Fibroblast of skin of left quadriceps (primary cell): Measurements from ENCODE around the gene C10orf71.

Experiments
- DNase-seq, 2 experiments: peaks; one replicate each; pipeline ENCODE4 v3.0.0-alpha.2; 2013; ENCODE audit warnings: low read depth in 2 of 2

C10orf71 gene

DNA sequence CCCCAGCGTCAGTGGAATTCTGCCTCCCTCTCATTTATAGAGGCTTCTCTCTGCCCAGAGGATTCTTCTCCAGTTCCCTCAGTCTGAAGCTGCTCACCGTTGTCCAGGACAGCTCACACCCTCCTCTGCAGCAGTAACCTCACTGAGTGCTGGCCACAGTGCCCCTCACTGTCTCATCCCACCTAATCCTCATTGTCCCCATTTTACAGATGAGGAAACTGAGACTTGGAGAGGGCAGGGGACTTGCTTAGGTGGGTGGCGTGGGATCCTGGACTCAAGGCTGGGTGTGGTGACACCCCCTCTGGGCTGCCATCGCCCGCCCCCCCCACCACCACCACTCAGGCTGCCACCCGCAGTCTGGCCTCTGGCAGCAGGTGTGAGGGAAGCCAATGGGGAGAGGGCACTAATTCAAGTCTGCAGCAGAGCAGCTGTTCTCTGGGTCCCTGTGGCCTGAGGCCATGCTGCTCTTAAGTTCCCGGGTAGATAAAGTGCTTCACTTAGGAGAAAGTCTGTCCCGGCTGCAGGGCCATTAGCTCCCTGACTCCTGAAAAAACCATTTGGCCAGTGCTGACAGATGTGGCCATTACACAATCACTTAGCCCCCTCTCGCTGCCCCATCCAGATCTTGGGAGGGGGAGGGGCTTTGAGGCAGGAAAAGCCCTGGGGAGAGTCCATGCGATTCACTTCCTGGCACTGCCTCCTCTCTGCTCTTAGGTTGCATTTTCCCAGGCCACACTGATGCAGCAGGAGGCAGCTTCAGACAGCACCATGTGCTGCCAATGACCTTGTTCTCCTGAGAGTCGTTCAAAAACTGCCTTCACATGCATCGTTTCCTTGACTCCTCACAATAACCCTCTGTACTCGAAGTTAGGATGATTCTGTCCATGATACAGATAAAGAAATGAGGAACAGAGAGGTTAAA is 60.6 kb downstream of the C10orf71 start:
- peak; percentile 4 to 5 for DNase-seq

DNA sequence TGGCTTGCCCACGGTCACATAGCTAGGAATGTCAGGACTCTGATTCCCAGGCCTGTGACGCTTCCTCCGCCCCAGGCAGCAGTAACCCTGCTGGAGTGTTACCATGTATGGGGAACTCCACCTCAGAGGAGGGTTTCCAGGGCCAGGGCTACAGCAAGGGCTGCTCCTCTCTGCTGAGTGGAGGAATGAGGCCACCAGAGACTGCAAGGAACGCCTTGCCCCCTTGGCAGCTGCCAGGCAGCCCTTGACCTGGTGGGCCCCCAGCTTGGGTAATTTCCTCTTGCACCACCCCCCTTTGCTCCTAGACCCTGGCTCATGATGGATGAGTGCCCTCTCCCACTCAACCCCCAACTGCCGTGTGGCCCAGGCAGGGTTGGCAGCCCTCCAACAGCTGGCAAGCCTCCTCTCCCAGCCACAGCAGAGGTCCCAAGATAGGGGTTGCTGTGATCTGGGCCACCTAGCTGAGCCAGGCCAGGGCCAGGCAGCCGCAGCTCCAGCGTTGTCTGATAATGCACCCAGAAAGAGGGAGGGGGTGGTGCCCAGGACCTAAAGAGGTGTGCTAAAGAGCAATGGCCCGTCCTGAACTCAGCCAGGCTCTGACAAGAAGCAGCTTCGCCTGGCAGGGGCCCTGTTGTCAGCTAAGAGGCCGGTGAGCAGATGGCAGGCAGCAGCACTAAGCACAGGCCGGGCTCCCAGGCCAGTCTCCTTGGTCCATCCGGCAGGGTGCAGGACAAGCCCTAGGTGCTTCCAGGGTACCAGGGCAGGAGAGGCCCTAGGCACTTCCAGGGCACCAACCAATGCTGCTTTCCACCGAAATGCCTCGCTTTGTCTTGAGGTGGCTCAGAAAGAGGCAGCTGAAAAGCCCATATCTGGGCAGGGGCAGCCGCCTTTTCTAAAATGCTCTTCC is 61.6 kb downstream of the C10orf71 start:
- DNase-seq = no peak

DNA sequence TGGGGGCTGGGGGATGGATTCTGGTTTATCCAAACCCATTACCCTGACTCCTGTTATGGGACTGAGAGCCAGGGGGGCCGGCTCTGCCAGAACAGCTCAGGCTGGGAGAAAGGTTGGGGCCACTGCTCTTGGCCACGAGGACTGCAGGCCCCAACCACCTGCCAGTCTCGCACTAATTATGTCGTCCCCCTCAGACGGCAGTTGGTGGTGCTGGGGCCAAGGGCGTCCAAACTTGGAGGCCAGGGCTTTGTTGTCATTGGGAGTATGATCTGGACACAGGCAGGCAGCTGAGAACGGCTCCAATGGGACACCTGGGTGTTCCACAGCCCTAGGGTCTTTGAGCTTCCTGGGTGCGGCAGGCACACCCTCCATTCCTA is 62.2 kb downstream of the C10orf71 start:
- no peak for DNase-seq

DNA sequence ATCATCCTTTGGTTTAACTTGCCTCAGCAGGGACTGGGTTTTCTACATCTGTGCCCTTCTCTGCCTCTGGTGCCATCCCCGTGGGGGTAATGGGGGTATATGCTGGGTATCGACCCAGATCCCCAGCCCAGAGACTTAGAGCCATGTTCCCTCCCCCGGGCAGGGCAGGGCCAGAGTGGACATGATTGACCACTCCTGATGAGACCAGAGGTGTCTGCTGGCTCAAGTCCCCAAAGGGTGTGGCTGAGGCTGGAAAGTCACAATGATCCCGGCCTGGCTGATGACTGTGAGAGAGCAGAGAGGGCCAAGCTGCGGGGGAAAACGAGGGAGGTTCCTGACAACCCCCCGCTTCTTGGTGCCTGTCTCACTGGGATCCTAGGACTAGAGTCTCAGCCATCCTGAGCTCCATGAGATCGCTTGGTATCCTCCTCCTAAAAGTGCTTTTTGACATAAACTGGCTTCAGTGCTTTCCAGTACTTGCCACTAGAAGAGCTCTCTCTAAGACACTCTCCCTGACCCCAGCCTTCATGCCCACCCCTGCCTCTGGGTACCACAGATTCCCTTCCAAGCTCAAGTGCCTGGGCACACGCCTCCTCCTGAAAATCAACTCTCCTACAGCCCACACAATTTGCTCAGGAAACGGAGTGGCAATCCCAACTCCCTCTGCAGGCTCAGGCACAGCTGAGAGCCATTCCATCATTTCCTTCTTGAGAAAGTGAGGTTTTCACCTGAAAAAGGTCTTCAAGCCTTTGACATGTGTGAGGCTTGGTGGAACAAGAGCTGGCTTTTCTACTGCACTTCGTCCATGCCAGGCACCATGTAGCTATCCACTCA is 63.0 kb downstream of the C10orf71 start:
- DNase-seq = no peak

DNA sequence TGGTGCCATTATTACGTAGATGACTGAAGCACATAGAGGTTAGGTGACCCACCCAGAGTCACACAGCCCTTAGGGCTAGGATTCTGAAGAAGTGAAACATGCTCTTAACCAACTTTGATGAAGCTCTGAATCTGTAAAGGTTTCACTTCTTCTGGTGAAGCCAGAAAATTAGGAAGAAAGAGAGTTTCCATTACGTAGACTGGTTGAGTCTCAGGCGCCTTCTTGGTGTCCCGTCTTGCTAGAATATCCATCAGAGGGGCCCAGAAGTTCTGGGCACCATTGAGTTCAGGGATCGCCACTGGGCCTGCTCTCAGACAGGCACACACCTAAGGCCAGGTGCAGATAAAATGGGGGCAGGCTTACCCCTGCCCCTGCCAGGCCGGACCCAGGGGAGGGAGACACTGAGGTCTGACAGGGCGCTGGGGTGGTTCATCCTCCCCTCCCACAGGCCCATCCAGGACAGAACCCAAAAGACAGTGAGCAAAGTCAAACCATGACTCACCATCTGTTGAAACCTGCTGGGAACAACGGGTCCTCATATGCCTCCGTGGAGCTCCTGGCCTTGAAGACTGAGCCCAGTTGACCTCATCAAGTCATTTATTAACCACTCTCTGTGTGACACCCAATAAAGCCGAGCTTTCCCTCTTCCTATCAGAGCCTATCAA is 63.8 kb downstream of the C10orf71 start:
- DNase-seq = no peak

DNA sequence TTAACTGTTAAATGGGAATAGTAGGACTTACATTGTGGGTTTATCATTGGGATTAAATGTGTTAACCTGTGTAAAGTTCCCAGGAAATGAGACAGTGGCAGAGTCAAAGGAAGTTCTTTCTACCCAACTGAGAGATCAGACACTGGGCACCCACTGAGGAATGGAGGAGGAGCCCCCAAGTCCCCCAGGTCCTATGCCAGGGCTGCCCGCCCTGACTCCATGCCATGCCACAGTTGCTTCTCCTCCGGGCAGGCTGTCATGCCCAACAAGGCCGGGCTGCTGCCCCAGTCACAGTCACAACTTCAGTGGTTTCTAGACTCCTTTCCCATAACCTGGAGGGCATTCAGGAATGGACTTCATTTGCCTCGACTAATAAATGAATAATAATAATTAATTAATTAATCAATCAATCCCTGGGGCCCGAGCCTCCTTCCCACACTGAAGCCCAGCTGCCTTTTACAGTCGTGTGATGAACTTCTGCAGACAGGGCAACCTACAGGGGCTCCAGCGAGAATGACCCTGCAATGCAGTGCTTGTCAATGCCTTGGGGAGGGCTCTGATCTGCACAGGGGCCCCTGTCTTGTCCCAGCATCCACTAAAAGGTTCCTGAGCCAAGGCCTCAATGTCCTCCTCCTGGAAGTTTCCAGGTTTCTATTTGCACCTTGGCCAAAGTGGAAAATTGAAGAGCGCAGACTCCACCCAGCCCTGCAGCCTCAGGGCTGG is 64.5 kb downstream of the C10orf71 start:
- no peak for DNase-seq

DNA sequence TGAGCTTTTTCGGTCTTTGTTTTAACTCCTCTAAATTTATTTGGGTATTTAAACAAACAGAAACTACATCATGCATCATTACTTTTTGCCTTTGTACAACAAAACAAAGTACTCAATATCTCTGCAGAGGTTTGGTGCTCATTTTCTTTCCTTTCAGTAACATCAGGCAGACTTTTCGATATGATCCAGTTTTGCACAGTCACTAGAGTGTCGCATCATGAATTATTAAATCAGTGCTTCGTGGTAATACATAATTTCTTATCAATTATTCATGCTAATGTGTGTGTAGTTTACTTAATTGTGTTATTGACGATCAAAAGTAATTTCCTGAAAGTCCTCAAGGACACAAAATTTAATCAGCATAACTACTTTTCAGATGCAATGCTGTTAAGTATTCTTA is 65.1 kb downstream of the C10orf71 start:
- DNase-seq = no peak

DNA sequence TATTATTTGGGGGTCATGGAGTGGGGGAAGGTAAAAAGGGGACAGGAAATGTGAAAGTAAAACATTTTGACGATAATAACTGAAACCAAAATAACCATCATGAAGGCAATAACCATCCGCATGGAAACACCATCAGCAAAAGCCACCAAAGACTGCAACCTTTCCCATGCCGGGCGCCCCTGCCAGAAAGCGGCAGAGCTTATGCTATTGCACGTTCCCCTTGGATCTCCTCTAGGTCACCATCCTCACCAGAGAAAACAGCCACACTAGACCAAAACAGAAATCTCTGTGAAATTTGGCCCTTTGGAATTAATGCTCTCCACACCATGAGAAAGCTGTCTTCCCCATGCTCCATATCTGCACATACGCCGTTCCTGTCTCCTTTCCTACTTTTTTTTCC is 65.8 kb downstream of the C10orf71 start:
- DNase-seq = no peak

DNA sequence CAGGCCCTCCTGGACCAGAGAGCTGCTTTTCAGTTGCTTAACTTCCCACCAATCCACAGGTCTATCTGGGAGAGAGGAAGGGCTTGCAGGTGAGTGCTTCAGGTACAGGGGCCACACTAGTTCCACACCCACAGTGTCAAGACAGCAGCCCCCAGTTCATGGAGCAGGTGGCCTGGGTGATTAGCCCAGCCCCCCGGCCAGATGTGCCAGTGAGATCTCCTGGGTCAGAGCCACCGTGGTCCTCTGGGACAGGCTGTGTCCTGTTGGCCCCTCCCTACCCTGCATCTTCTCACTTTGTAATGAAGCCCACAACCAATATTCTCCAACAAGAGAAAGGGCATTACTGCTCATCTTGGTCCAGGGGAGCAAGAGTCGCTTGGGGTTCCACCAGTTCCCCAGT is 66.3 kb downstream of the C10orf71 start:
- DNase-seq = no peak

DNA sequence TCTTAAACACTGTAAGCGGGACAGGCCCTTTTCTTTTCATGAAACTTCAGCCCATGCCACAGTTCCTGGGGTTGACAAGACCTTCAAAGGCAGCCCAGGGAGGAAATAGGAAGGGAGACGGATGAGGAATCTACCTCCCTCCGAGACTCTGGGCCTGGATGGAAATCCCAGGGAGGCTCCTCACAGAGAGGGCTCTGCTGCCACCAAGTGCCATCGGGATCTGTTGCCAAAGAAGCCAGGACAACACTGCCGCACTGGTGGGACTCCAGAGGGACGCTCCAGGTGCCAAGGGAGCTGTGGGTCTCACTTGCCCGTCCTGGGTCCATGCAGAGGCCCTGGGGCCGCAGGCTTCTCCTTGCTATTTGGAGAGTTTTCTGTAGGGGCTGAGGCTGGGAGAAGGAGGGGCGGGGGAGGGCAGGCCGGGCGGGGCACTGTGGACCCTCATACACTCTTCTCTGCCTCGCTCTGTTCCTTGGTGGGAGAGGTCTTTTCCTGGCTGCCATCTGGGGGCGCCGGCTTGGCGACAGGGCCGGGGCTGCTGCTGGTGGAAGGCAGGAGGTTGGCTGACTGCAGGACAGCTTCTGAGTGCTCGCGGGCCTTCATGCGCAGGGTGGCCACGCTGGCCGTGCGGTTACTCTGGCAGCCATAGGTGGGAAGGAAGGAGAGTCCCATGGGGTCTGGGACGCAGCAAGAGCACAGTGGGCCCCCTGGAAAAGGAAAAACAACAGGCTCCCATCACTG is 66.9 kb downstream of the C10orf71 start:
- no peak for DNase-seq

DNA sequence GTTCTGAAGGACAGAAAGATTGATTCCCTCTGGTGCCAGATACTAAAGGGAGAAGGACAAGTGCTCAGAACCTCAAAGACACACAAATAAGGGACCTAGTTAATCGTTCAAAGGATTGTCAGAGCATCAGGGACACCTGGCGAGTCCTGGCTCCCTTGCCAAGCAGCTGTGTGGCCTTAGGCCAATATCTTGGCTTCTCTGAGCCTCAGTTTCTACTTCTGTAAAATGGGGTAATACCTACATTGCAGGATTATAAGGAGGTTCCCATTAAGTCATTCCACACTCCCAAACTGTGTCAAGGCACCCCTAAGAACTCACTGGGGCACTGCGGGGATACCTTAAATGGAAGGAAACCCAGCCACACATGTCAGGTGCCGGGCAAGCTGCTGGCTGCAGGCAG is 67.5 kb downstream of the C10orf71 start:
- DNase-seq = no peak

DNA sequence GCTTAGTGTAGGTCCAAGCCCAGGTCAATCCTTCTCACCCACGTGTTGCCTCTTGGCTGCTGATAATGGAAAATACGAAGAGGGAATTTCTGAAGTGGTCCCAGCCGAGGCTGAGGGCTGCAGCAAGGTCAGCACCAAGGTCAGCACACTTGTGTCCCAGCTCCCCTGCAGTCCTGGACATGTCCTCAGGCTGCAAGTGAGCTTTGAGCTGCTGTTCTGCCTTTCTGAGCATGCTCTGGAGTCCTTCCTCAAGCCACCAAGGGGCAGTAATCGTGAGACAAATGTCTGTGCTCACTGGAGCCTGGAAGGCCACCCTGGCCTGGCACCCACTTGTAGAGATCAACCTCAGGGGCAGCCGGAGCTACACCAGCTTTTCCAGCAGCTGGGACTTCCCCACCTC is 68.6 kb downstream of the C10orf71 start:
- DNase-seq = no peak

DNA sequence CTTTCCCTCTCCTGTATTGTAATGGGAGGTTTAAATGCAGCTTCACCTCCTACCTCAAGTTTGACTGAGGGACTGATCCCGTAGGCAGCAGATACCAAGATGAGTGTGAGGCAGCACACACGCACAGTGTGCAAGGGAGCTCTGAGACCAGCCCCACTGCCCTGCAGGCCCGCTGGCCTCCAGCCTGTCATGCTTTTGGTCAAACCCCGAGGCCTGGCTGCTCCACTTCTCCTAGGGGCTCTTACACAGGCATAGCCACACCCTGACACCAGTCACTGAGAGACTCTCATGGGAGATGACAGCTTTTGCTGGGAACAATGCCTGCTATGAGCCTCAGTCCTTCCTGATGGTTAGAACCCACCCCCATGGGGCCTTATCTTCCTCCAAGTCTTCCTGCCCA is 69.3 kb downstream of the C10orf71 start:
- no peak for DNase-seq

DNA sequence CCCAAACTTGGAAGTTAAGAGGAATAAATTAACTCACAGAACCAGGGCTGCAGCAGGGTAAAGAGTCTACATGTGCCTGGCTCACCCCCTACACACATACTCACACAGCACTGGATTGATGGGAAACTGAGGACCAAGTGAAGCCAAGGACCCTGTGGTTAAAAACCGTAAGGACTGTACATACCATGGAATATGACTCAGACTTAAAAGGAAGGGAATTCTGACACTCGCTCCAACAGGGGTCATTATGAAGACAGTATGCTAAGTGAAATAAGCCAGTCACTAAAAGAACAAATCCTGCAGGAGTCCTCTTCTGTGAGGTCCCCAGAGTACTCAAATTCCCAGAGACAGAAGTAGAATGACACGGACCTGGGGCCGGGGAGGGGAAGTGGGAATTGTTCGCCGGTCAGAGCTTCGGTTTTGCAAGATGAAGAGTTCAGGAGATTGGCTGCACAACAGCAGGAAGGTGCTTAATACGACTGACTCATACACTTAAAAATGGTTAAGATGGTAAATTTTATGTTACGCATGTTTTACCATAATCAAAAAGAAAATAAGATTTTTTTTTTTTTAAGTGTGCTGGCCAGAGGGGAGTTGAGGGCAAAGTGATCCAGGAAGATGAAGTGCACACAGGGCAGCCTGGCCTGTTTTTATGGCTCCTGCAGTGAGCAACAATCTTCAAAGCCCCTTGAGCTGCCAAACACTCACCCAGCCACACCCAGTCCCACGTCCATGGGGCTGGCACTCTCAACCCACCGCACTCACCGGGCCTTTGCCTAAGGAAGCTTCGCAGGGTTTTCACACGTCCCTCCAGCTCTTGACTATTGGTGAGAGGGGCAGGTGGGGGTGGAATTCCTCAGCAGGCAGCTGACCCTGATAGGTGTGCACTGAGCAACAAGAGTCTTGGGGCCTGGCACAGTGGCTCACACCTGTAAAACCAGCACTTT is 70.5 kb downstream of the C10orf71 start:
- no peak for DNase-seq

DNA sequence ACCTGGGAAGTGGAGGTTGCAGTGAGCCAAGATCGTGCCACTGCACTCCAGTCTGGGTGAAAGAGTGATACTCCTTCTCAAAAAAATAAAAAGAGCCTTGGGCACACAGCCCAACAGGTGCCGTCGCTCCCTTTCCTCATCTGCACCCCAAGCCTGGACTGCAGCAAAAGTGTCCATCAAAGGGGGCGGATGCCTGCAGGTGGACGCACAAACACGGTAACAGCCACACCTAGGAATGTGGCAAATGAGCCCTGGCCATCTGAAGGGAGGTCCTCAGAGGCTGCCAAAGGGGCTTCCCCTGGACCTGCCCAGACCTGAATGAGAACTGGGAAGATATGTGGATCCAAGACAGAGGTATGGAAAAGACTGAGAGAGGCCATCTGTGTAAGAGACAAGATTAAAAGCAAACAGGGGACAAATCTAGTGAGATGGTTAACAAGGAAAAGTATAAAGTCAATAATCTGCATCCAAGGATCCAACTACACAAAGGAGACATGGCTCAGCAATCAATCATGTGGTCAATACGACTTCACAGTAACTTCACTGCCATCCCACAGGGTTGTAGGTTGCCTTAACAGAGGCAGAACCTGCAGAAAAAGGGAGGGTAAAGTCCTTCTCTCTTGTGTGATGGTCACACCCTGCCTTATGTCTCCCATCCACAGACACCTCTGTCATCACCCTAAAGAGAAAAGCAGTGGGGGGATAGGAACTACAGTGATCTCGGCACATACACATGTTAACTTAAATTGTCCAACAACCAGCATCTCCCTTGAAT is 71.5 kb downstream of the C10orf71 start:
- DNase-seq = no peak

DNA sequence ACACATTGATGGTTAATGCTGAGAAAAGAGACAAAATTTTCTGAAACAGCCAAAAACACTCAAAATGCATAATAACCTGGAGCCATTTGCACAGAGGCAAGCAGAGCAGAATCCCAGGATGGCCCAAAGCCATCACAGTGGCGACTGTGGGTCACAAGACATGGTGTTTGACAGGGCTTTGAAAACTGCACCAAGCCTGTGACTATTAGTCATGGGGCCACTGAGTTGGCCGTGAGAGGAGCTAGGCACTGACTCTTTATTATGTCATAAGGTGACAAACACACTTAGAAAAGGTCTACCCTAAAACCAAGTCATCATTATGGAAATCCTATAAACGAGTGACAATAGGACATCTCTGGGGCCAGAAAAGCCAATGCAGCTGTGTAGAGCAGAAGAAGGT is 73.0 kb downstream of the C10orf71 start:
- DNase-seq = no peak

DNA sequence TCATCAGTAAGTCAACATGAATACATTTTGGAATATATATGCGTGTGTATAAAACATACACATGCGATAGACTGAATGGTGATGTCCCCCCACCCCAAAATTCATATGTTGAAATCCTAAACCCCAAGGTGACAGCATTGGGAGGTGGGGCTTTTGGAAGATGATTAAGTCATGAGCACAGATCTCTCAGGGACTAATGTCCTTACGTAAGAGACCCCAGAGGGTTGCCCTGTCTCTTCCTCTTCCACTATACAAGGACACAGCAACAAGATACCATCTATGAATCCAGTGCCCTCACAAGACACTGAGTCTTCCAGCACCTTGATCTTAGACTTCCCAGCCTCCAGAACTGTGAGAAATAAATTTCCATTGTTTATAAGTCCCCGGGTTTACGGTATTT is 74.4 kb downstream of the C10orf71 start:
- DNase-seq = no peak

DNA sequence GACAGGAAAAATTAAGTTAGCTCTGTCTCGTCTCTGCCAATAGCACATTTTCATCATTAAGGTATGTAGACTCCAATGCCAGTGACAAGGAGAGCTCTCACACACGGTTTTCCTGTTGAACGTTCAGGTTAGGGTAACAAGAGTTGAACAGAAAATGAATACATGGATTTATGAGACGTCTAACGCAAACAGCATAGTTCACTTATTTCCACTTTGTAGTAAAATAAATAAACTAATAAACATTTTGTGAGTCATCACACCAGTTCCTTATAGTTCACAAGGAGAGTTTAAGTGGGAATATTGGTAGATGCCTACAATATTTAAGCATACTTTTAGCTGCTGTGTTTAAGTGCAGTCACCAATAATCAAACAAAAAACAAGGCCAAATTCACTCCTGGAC is 75.8 kb downstream of the C10orf71 start:
- no peak for DNase-seq
